ENCODE results near the gene SOS2.

Gene SOS2

GRCh38 chr14:50095895-50096294, 135.5 kb downstream of the SOS2 start:
- no peak for TF ChIP-seq CTCF (conservative IDR thresholded peaks at IDR 0.05; ENCODE audit: low read depth, low read length)
- H3K4me3 ChIP-seq (ENCODE audit: low read length), result no peak overlapping the region
- DNase-seq (ENCODE audit: low read depth), result no peak

GRCh38 chr14:50094056-50094755, 137.2 kb downstream of the SOS2 start:
- TF ChIP-seq CTCF (conservative IDR thresholded peaks at IDR 0.05; ENCODE audit: low read depth, low read length), result no peak
- DNase-seq (ENCODE audit: low read depth), result no peak

GRCh38 chr14:50093496-50093895, 137.9 kb downstream of the SOS2 start:
- DNase-seq (ENCODE audit: low read depth), result no peak
- no peak overlapping the region for H3K4me3 ChIP-seq (ENCODE audit: low read length)
- no peak for TF ChIP-seq CTCF (conservative IDR thresholded peaks at IDR 0.05; ENCODE audit: low read depth, low read length)

More at GRCh38 chr14:50094056-50094755, 137.2 kb downstream of the SOS2 start:
- no peak overlapping the region for H3K4me3 ChIP-seq (ENCODE audit: low read length)

GRCh38 chr14:50092006-50092555, 139.3 kb downstream of the SOS2 start:
- no peak overlapping the region for H3K4me3 ChIP-seq (ENCODE audit: low read length)
- TF ChIP-seq CTCF (conservative IDR thresholded peaks at IDR 0.05; ENCODE audit: low read depth, low read length), result no peak
- no peak for DNase-seq (ENCODE audit: low read depth)

- TF ChIP-seq CTCF (conservative IDR thresholded peaks at IDR 0.05; ENCODE audit: low read depth, low read length), result no peak
- DNase-seq (ENCODE audit: low read depth), result no peak
- H3K4me3 ChIP-seq (ENCODE audit: low read length), result no peak overlapping the region
These were observed 140.0 kb downstream of the SOS2 start for GRCh38 chr14:50091240-50091913.

GRCh38 chr14:50089208-50089607, 142.2 kb downstream of the SOS2 start:
- no peak for TF ChIP-seq CTCF (conservative IDR thresholded peaks at IDR 0.05; ENCODE audit: low read depth, low read length)

More at GRCh38 chr14:50089208-50089607, 142.2 kb downstream of the SOS2 start:
- H3K4me3 ChIP-seq (ENCODE audit: low read length), result no peak overlapping the region
- DNase-seq (ENCODE audit: low read depth), result no peak

Measured in retinal pigment epithelial cell (primary cell).